ENCODE measurements around the gene ZBTB22. TPM values are rescaled to one million over a fixed set of nuclear protein-coding genes. Genes with fewer than 3 reads are reported as not detected.

ZBTB22 gene
- total RNA-seq, 1 experiment from 2014 or later: 11.7 TPM

DNA sequence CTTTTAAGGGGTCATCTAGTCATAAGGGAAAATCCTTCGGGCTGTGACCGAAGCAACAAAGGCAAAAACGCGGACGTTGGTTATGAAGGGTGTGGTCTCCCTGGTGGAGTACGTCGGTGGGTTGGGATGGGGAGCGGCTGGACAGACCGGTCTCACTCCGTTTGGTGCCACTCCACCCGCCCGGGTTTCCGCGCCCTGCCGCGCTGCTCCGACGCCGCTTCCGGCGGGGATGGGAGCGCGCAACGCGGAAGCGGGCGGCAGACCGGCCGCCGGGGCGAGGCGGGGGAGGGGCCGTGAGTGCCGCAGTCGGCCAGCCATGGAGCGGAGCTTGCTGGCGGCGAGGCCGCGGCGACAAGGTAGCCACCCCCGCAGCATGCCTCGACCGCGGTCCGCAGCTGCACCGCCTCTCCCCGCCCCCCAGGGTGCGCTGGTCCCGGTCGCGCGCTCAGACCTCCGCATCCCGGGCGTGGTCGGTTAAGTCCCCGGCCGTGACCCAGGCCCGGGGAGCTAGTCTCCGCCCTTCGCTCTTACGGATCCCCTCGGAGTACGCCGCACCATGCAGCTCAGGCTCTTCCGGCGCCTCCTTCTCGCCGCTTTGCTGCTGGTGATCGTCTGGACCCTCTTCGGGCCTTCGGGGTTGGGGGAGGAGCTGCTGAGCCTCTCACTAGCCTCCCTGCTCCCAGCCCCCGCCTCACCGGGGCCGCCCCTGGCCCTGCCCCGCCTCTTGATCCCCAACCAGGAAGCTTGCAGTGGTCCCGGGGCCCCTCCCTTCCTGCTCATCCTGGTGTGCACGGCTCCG lies 40.5 kb downstream of the ZBTB22 start, which contains the start of gene B3GALT4:
Gene B3GALT4, plus strand, starts transcription at position 260 of the 799 bp plus-strand sequence. Its CDS starts 297 bp downstream, at position 557.
- H3K27me3 ChIP-seq (ENCODE audit: insufficient read depth, low read length): no peaks in the 10 kb centered on the region
- peak within 1 kb of the TSS; percentile 86 for H3K4me2 ChIP-seq (ENCODE audit: low read length)
- ChIA-PET RAD21 (ENCODE audit: low non-redundant PET in 1 of 2, low total read pairs in 2 of 2, uncharacterized antibody in 2 of 2, unreplicated experiment in 2 of 2) (no interaction called here), CTCF (interaction anchor here (0.6 to 1.8 kb wide), 7 partner anchors 12 to 263 kb away, joined by 3 to 9 read pairs (median 5); partner anchors contain the start of genes PFDN6, RGL2, WDR46 and ZBTB22), POLR2A (interaction anchor here (0.8 to 2.4 kb wide), 10 partner anchors 12 to 133 kb away, joined by 3 to 12 read pairs (median 6); partner anchors contain the start of genes PFDN6, RGL2, WDR46 and ZBTB22)
- peaks cover 43 to 68% of the 10 kb centered on the region in 2 experiments for H3K4me1 ChIP-seq (ENCODE audit: control insufficient read depth in 1 of 2, insufficient read depth in 2 of 2, low read length in 2 of 2)
- H3K79me2 ChIP-seq (ENCODE audit: insufficient read depth, low read length): peaks cover 42% of the 10 kb centered on the region
- peak; percentile 65 for ATAC-seq
- BruUV-seq (replicated peaks): no TSS peak
- H3K27ac ChIP-seq (ENCODE audit: low read depth, low read length): peak within 1 kb of the TSS; percentile 82
- DNase-seq (ENCODE audit: low read depth, low spot score): no peak
- H2AFZ ChIP-seq (ENCODE audit: low read depth, low read length, poor library complexity, severe bottlenecking): no peak within 1 kb of the TSS
- peak within 1 kb of the TSS; percentile 34 to 99 for H3K4me3 ChIP-seq (replicated peaks in 1 of 2; ENCODE audit: low read depth in 1 of 2, low read length in 2 of 2)
- peak within 1 kb of the TSS; percentile 98 for H3K9ac ChIP-seq (ENCODE audit: low read length)
- no peaks in the 10 kb centered on the region for H3K9me2 ChIP-seq (ENCODE audit: insufficient read depth)
- intact Hi-C loops (cut with micrococcal nuclease): no loop called here
- no peaks in the 10 kb centered on the region for H3K9me3 ChIP-seq (ENCODE audit: control insufficient read depth in 1 of 2, insufficient read depth in 1 of 2, low read depth in 1 of 2, low read length in 2 of 2)
- peaks cover 22% of the 10 kb centered on the region for H4K20me1 ChIP-seq (ENCODE audit: insufficient read depth)
- H3K36me3 ChIP-seq (ENCODE audit: control insufficient read depth in 1 of 2, insufficient read depth in 2 of 2, low read length in 2 of 2): peaks cover 31 to 56% of the 10 kb centered on the region in 2 experiments
- TF ChIP-seq POLR2A (IDR thresholded peaks at IDR 0.05; ENCODE audit: borderline replicate concordance, extremely low read depth, insufficient read depth, insufficient read length) (peak; percentile 81), ZBTB33 (IDR thresholded peaks at IDR 0.05; ENCODE audit: extremely low read depth, insufficient replicate concordance, low read length) (peak; percentile 10), TCF7L2 (IDR thresholded peaks at IDR 0.05; ENCODE audit: borderline replicate concordance, extremely low read depth, insufficient read depth, insufficient read length) (peak; percentile 60), POLR2AphosphoS5 (IDR thresholded peaks at IDR 0.05; ENCODE audit: low read depth, low read length) (peak; percentile 95), SP1 (IDR thresholded peaks at IDR 0.05; ENCODE audit: low read depth) (no peak), YY1 (IDR thresholded peaks at IDR 0.05; ENCODE audit: extremely low read depth, insufficient replicate concordance, low read depth, low read length) (peak; percentile 12), ZFX (IDR thresholded peaks at IDR 0.05) (peak; percentile 29; the same call in 1 of the 2 replicates), EZH2phosphoT487 (IDR thresholded peaks at IDR 0.05; ENCODE audit: borderline replicate concordance) (no peak), SIN3A (IDR thresholded peaks at IDR 0.05; ENCODE audit: low read depth) (no peak), ELF1 (IDR thresholded peaks at IDR 0.05; ENCODE audit: borderline replicate concordance, low read depth) (no peak), SRF (IDR thresholded peaks at IDR 0.05; ENCODE audit: low read depth) (no peak), CEBPB (IDR thresholded peaks at IDR 0.05; ENCODE audit: low read depth) (no peak), JUND (IDR thresholded peaks at IDR 0.05) (no peak), FOSL1 (IDR thresholded peaks at IDR 0.05; ENCODE audit: low read depth) (no peak)
- TF ChIP-seq, protein P1, sequence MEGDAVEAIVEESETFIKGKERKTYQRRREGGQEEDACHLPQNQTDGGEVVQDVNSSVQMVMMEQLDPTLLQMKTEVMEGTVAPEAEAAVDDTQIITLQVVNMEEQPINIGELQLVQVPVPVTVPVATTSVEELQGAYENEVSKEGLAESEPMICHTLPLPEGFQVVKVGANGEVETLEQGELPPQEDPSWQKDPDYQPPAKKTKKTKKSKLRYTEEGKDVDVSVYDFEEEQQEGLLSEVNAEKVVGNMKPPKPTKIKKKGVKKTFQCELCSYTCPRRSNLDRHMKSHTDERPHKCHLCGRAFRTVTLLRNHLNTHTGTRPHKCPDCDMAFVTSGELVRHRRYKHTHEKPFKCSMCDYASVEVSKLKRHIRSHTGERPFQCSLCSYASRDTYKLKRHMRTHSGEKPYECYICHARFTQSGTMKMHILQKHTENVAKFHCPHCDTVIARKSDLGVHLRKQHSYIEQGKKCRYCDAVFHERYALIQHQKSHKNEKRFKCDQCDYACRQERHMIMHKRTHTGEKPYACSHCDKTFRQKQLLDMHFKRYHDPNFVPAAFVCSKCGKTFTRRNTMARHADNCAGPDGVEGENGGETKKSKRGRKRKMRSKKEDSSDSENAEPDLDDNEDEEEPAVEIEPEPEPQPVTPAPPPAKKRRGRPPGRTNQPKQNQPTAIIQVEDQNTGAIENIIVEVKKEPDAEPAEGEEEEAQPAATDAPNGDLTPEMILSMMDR (IDR thresholded peaks at IDR 0.05 in 2 of 3, conservative IDR thresholded peaks at IDR 0.05 in 1 of 3; ENCODE audit: borderline replicate concordance in 1 of 3, insufficient read depth in 1 of 3, low read depth in 2 of 3, low read length in 2 of 3): peak in 2 of 3 experiments; percentile 46 to 63; a peak in 4 of 6 replicates
- TF ChIP-seq, protein P2, sequence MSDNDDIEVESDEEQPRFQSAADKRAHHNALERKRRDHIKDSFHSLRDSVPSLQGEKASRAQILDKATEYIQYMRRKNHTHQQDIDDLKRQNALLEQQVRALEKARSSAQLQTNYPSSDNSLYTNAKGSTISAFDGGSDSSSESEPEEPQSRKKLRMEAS (IDR thresholded peaks at IDR 0.05): no peak
- TF ChIP-seq, protein P3, sequence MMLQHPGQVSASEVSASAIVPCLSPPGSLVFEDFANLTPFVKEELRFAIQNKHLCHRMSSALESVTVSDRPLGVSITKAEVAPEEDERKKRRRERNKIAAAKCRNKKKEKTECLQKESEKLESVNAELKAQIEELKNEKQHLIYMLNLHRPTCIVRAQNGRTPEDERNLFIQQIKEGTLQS (IDR thresholded peaks at IDR 0.05): no peak
